ENCODE measurements around the gene PDE2A.

PDE2A gene

DNA sequence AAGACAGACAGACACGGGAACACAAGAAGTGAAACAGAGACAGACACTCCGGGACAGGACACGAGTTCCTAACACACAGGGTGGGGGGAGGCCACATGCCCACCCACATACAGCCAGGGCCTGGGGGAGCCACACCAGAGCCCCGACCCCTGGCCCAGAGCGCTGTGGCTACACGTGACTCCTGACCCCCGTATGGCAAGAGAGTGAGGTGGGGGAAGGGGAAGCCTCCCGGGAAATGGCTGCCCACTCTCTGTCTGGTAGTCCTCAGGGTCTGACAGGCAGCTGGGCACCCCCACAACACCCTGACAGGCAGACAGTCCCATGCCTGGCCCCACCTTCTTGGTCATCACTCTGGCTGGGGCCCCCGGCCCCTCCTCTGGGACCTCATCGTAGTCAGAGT, 38.6 kb upstream of the PDE2A start (continued):
- TF ChIP-seq CSRNP3 (CRISPR knock-in tag; IDR thresholded peaks at IDR 0.05) (no peak), ZFP30 (CRISPR knock-in tag; IDR thresholded peaks at IDR 0.05) (no peak), CSDC2 (CRISPR knock-in tag; IDR thresholded peaks at IDR 0.05) (no peak), ISL1 (CRISPR knock-in tag; IDR thresholded peaks at IDR 0.05) (no peak)
- TF ChIP-seq, protein P1, sequence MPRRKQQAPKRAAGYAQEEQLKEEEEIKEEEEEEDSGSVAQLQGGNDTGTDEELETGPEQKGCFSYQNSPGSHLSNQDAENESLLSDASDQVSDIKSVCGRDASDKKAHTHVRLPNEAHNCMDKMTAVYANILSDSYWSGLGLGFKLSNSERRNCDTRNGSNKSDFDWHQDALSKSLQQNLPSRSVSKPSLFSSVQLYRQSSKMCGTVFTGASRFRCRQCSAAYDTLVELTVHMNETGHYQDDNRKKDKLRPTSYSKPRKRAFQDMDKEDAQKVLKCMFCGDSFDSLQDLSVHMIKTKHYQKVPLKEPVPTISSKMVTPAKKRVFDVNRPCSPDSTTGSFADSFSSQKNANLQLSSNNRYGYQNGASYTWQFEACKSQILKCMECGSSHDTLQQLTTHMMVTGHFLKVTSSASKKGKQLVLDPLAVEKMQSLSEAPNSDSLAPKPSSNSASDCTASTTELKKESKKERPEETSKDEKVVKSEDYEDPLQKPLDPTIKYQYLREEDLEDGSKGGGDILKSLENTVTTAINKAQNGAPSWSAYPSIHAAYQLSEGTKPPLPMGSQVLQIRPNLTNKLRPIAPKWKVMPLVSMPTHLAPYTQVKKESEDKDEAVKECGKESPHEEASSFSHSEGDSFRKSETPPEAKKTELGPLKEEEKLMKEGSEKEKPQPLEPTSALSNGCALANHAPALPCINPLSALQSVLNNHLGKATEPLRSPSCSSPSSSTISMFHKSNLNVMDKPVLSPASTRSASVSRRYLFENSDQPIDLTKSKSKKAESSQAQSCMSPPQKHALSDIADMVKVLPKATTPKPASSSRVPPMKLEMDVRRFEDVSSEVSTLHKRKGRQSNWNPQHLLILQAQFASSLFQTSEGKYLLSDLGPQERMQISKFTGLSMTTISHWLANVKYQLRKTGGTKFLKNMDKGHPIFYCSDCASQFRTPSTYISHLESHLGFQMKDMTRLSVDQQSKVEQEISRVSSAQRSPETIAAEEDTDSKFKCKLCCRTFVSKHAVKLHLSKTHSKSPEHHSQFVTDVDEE (CRISPR knock-in tag; IDR thresholded peaks at IDR 0.05): no peak

GRCh38 chr11:72712168-72712751, 38.0 kb upstream of the PDE2A start:
- no peak for ATAC-seq
- TF ChIP-seq, protein P2, sequence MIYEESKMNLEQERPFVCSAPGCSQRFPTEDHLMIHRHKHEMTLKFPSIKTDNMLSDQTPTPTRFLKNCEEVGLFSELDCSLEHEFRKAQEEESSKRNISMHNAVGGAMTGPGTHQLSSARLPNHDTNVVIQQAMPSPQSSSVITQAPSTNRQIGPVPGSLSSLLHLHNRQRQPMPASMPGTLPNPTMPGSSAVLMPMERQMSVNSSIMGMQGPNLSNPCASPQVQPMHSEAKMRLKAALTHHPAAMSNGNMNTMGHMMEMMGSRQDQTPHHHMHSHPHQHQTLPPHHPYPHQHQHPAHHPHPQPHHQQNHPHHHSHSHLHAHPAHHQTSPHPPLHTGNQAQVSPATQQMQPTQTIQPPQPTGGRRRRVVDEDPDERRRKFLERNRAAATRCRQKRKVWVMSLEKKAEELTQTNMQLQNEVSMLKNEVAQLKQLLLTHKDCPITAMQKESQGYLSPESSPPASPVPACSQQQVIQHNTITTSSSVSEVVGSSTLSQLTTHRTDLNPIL (CRISPR knock-in tag; IDR thresholded peaks at IDR 0.05; ENCODE audit: low read depth): no peak
- TF ChIP-seq ESRRG (CRISPR knock-in tag; IDR thresholded peaks at IDR 0.05): no peak

- TF ChIP-seq ZFP30 (CRISPR knock-in tag; IDR thresholded peaks at IDR 0.05): no peak
- TF ChIP-seq, protein P1 (CRISPR knock-in tag; IDR thresholded peaks at IDR 0.05): no peak
- TF ChIP-seq CSDC2 (CRISPR knock-in tag; IDR thresholded peaks at IDR 0.05): no peak
- no peak for TF ChIP-seq ZNF70 (CRISPR knock-in tag; IDR thresholded peaks at IDR 0.05)
- TF ChIP-seq ZC3H10 (CRISPR knock-in tag; IDR thresholded peaks at IDR 0.05): no peak
- TF ChIP-seq PATZ1 (CRISPR knock-in tag; IDR thresholded peaks at IDR 0.05; ENCODE audit: borderline replicate concordance): no peak
- no peak for TF ChIP-seq PPARA (CRISPR knock-in tag; IDR thresholded peaks at IDR 0.05; ENCODE audit: borderline replicate concordance)
- TF ChIP-seq ISL1 (CRISPR knock-in tag; IDR thresholded peaks at IDR 0.05): no peak
- no peak for TF ChIP-seq ZNF565 (CRISPR knock-in tag; conservative IDR thresholded peaks at IDR 0.05; ENCODE audit: low read depth)
- TF ChIP-seq BACH2 (CRISPR knock-in tag; IDR thresholded peaks at IDR 0.05; ENCODE audit: borderline replicate concordance): no peak
- TF ChIP-seq, protein P2 (CRISPR knock-in tag; IDR thresholded peaks at IDR 0.05; ENCODE audit: low read depth): no peak
- no peak for TF ChIP-seq ZNF8 (CRISPR knock-in tag; IDR thresholded peaks at IDR 0.05)
- no peak for TF ChIP-seq RARB (CRISPR knock-in tag; IDR thresholded peaks at IDR 0.05)
- no peak for TF ChIP-seq OSR1 (CRISPR knock-in tag; IDR thresholded peaks at IDR 0.05)
- TF ChIP-seq SNAI2 (CRISPR knock-in tag; IDR thresholded peaks at IDR 0.05): no peak
- no peak for TF ChIP-seq ARNTL (CRISPR knock-in tag; IDR thresholded peaks at IDR 0.05; ENCODE audit: borderline replicate concordance, low read depth)
- TF ChIP-seq TCF4 (CRISPR knock-in tag; IDR thresholded peaks at IDR 0.05; ENCODE audit: borderline replicate concordance): no peak
- TF ChIP-seq ESRRG (CRISPR knock-in tag; IDR thresholded peaks at IDR 0.05): no peak
- no peak for TF ChIP-seq CSRNP3 (CRISPR knock-in tag; IDR thresholded peaks at IDR 0.05)
- no peak for ATAC-seq
Observed at GRCh38 chr11:72711141-72711540, 36.9 kb upstream of the PDE2A start.

Data from SK-N-SH treated with all-trans-retinoic acid at 6 μM for 48 hours (cell line).